GM19351 (cell line): Measurements from ENCODE around the gene TMEM273.
"Not testable (repeated sequence)": the region's sequence is repeated elsewhere in the genome, so short reads cannot be mapped to it uniquely, and the experiment has no call there.

Source experiments
- ATAC-seq: cut with Tn5 transposase; IDR thresholded peaks from one replicate; pipeline ENCODE4 v1.9.1; 2021; ENCODE audit warnings: mild to moderate bottlenecking, moderate library complexity; ENCODE audit not compliant: unreplicated experiment

The TMEM273 gene

DNA sequence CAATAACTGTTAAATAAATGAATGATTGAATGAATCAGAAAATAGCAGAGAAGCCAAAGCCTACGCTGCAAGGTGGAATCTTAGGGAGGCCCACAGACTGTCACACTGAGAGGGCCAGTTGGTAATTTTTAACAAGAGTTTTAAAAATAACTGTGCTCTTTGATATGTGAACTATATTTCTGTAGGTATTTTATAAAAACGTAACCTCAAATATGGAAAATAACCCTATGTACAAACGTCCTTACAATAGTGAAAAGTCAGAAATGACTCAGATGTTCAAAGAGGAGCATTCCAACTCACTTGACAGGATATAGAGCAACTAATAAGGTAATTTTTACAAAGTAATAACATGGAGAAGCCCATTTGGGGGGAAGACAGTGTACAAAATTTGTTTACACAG lies 18.9 kb upstream of the TMEM273 start:
- ATAC-seq, result no peak

DNA sequence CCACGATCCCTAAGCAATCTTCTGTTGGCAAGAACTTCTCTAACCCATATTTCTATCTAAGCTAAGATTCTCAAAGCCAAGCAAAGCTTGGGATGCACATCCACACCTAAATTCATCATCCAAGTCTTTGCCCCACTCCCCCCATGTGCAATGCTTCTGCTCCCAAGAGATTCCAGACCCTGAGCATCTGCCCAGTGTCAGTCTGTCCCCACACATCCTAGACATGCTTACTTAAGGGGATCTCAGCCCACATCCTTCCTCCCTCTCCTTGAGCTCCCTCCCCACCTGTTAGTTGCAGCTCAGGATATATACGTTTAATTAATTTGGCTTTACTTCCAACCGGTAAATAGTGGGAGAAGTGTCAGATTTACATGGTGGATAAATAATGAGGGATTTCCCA lies 17.0 kb upstream of the TMEM273 start:
- ATAC-seq, result no peak

DNA sequence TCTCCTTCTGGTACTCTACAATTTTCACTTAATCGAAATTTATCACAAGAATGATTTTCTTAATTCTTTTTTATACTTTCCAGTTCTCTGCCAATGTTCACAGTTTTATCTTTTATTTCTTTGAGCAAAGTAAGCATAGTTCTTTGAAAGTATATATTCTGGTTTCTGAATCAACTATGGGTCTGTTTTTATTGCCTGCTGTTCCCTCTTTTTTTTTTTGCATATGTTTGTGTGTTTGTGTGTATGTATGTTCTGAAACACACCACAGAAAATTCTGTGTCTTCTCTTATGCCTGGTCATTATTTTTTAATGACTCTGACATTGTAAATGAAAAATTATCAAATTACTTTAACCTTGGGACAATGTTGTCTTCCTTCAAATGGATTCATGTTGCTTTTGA lies 15.9 kb upstream of the TMEM273 start:
- ATAC-seq, result no peak

DNA sequence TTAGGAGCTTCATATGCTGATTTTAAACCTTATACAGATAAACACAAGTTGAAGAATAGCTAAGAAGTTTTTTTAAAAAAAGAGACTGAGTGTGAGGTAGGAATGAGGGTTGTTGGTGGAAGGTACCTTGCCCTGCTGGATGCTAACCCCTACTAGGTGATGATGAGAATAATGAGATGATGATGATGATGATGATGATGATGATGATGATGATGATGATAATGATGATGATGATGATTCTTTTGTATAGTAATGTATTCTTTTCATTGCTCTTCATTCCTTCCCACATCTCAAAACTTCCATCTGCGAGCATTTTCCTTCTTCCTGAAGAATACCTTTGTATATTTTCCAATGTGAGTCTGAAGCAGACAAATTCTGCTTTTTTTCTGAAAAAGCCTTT lies 14.1 kb upstream of the TMEM273 start:
- ATAC-seq, result no peak

DNA sequence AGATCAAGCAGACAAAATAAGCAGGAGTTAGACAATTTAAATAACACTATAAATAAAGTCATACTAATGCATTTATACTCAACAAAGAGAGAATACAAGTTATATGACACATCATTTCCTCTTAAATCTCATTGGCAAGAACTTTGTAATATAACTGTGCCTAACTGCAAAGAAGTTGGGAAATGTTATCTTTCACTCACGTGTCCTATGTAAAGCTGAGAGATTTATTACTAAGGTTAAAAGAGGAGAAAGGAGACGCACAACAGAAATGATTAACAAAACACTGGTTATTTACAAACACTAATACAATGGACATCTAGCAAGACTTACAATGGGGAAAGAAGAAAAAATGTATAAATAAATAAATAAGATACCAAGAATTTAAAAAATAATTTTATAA lies 12.7 kb upstream of the TMEM273 start:
- no peak for ATAC-seq

DNA sequence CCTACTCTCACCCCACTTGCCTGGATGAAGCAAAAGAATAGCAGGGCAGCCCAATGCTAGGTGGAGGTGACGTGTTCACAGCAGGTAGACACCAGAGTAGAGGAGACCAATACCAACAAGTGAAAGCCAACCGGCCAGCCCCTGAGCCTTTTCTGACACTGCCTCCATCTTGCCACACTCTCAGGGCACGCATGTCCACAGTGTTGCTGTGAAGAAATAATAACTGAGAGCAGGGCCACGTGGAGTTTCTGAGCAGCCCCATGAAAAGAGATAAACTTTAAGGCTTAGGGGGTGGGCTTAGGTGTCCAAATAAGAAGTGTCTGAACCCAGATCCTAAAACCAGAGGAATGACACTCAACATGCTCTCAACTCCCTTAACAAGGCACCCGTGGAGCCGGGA lies 9.0 kb upstream of the TMEM273 start:
- no peak for ATAC-seq

DNA sequence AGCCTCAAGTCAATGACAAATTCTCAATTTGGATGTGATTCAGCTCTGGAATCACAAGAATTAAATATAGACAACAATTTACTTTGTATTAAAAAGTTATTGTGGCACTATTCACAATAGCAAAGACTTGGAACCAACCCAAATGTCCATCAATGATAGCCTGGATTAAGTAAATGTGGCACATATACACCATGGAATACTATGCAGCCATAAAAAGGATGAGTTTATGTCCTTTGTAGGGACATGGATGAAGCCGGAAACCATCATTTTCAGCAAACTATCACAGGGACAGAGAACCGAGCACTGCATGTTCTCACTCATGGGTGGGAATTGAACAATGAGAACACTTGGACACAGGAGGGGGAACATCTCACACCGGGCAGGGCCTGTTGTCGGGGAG lies 7.7 kb upstream of the TMEM273 start:
- ATAC-seq, result not testable (repeated sequence)

DNA sequence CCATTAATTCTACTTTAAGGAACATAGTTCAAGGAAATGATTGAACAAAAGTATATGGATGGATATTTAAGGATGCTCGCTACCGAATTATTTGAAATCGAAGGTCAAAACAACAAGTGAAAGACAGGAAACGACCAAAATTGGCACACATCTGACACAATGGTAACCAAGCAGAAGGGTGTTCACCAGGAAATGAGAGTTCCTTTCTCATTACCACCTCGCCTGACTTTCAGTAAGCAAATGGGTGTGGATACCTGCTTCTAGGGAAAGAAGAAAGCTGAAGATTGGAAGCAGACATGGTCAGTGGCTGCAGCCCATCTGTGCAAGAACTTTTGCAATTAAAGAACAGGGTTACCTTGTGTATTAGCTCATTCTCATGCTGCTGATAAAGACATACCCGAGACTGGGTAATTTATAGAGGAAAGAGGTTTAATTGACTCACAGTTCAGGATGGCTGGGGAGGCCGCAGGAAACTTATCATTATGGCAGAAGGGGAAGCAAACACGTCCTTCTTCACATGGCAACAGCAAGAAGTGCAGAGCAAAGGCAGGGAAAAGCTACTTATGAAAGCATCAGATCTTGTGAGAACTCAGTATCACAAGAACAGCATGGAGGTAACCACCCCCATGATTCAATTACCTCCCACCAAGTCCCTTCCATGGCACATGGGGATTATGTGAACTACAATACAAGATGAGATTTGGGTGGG lies 6.2 kb upstream of the TMEM273 start:
- ATAC-seq, result no peak

DNA sequence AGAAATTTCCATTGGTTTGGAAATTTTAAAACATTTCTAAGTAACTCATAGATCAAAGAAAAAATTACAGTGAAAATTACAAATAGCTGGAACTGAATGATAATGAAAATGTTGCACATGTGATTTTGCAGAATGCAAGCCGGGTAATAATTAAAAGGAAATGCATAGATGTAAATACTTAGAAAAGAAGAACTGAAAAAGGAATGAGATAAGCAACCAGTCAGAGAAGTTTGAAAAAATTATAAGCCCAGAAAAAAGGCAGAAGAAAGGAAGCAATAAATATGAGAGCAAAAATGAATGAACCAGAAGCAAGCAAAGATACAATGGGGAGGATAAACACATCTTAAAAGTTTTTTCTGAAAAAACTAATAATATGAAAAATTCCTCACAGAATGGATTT lies 3.2 kb upstream of the TMEM273 start:
- ATAC-seq, result no peak

DNA sequence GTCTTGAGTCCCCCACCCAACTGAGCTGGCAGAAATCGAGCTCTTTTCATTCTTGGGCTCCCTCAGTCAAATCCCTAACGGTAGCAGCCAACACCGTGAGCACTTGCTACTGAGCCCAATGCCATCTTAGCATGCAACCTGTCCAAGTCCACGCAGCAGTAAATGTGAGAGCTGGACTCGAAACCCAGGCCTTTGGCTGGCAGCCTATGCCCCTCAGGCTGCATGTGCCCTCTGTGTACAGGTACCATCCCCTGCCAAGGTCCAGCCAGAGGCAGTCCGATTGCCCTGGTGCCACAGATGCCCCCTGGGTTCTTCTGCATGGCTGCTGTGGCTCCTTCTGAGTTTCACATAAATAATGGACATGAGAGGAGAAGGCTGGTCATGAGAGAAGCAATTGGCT lies 1.2 kb upstream of the TMEM273 start:
- no peak for ATAC-seq

DNA sequence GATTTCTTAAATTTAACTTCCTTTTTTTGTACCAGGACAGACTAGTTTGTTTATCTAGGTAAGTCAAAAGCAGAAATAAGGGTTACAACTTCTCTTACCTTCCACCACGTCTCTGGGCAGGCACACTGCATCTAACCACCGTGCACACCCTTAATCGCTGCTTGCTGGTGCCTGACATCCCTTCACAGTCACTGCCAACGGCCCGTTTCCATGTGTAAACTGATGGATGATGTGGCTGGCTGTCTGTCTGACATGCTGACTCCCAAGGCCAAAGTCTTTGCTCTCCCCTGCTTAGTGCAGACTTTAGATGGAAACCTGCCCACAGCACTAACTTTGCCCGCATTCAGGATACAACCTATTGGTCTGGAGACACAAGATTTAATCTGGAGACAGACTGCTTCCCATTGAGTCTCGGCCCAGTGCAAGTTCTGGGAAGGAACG lies 1.1 kb downstream of the TMEM273 start:
- ATAC-seq, result no peak

DNA sequence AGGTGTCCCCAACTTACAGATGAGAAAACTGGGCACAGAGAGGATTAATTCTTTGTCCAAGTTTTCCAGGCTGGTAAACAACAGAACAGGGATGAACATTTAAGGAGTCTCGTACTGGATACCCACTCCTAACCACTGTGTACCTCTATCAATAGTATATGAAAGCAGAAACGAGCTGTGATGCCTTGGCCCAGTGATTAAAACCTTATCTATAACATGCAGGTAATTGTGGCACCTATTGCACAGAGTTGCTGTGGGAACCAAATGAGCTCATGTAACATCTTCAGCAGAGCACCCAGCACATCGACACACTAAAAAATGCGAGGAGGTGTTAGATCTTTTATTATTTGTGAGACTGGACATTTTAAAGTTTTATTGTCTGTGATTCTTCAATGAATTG lies 1.6 kb downstream of the TMEM273 start:
- ATAC-seq, result no peak

DNA sequence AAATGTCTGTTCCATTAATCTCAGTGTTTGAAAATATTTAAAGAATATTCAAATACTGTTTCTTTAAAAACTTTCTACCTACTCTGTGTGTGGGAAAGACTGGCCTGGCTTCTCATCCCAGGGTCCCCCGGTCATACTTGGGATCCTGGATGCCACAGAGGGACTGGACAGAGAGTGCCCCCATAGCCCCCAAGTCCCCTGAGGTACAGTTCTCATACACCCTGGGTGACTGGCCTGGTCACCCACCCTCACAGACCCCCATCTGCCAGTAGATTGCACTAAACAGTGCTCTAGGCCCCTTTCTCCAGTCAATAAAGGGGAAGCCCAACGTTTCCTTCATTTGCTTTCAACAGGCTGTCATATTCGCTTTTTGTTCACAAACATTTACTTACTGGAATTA lies 3.0 kb downstream of the TMEM273 start:
- no peak for ATAC-seq

DNA sequence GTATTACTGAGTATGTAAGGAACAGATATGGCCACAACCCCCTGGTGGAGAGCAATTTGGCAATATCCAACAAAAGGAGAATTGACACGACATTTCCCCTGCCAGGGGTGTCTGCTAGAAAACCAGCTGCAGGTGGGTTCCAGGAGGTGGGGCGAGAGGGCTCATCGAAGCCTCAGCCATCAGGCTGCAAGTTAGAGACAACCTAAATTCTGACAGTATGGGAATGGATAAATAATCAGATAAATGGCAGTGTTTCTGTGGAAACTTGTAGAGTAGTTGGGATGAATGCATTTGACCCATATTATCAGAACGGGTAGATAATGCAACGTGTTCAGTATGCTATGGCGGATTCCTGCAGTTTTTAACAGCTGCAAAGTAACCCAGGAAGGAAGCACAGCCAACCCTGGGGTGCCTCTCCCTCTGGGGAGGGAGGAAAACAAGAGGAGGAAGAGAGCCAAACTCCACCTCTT lies 3.5 kb downstream of the TMEM273 start:
- ATAC-seq, result no peak

DNA sequence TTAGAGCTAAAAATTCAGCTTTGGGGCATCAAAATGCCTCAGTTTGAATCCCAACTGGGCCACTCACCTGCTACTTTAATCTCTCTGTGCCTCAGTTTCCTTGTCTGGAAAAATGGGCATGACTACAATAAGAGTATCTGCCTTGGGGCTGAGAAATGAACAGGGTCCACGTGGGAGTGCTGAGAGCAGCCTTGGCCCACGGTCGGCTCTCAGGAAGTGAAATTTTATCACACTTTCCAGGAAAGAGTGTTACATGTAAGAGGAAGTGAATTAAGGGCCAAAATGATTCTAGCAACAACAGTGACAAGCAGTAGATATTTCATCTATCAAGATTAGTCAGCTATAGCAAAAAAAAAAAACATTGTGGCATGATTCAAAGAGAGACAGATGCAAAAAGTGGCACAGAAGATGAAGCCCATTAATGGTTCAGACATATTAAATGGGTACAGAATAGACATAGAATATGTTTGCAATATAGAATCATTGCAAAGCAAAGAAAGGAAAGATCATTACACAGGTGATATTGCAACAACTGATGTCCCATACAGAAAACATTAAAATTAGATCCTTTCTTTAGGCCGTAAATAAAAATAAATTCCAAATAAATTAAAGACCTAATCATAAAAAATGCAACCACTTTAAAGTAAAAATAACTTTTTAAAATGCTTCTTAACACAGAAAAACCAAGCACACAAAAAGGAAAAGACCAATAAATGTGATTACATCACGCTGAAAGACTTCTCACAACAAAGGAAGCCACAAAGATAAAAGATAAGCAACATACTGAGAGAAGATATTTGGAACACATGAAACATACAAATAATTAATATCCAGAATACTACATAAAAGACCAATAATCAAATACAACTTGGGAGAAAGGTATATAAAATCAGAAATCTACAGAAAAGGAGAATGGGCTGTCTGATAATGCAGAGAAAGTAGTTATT lies 4.3 kb downstream of the TMEM273 start:
- no peak for ATAC-seq

DNA sequence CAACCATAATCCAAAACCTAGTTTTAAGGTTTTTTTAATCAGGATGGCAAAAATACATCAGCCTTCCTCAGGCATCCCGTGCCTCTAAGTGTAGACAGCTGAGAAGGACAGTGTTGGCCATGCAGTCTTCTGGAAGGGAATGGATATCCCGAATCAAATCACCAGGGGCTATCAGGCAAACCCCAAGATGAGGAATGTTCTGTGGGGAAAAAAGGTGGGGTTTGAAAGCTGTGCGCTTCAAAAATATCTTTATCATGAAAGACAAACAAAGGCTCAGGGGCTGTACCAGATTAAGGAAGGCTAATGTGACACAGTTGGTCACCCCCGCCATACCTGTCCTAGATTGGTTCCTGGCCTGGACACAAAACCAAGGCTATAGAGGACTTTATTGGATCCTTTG lies 5.4 kb downstream of the TMEM273 start:
- ATAC-seq, result no peak

DNA sequence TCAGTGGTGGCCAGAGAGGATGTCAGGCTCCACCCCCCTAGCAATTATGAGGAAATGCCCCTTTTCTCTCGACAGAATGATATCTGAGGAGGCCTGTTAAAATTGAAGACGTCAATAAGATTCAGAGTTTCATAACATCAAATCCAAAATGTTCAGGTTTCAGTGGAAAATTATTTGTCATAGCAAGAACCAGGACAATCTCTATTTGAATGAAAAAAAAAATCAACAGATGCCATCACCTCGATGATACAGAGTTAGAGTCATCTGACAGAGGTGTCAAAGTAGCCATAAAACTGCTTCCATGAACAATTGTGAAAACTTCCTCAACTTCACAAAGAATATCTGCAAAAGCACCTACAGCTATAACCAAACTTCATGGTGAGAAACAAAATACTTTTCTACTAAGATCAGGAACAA lies 7.7 kb downstream of the TMEM273 start:
- ATAC-seq, result peak; percentile 29

DNA sequence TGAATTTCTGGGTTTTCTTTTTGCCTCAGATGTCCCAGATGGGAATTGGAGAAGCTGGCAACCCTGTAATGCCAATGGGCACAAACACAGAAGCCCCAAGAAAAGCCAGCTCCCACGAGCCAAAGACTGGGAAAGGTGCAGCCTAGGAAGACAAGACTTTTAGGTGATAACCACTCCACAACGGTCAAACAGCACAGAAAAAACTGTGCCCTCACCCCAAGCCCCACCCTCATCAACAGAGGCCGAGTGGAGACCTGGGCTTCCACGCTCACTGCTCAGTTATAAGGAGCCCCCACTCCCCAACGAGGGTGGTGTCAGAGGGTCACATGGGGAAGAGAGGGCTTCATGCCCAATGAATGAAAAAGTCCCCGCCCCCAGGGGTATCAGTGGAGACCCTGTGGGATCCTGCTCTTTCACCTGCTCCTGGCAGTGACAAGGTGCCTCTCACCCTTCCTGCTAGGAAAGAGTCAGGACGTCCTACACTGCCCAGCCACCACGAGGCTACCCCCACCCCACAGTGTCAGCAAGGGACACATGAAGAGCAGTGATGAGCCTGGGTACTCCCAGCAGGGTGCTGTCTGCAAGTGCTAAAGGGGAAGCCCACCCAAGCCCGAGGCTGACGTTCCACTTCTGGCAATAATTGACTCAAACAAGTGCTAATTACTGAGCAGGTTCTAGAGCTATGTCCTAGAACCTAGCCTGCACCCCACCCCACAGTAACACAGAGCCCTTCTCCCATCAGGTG lies 8.3 kb downstream of the TMEM273 start:
- ATAC-seq, result peak; percentile 1

DNA sequence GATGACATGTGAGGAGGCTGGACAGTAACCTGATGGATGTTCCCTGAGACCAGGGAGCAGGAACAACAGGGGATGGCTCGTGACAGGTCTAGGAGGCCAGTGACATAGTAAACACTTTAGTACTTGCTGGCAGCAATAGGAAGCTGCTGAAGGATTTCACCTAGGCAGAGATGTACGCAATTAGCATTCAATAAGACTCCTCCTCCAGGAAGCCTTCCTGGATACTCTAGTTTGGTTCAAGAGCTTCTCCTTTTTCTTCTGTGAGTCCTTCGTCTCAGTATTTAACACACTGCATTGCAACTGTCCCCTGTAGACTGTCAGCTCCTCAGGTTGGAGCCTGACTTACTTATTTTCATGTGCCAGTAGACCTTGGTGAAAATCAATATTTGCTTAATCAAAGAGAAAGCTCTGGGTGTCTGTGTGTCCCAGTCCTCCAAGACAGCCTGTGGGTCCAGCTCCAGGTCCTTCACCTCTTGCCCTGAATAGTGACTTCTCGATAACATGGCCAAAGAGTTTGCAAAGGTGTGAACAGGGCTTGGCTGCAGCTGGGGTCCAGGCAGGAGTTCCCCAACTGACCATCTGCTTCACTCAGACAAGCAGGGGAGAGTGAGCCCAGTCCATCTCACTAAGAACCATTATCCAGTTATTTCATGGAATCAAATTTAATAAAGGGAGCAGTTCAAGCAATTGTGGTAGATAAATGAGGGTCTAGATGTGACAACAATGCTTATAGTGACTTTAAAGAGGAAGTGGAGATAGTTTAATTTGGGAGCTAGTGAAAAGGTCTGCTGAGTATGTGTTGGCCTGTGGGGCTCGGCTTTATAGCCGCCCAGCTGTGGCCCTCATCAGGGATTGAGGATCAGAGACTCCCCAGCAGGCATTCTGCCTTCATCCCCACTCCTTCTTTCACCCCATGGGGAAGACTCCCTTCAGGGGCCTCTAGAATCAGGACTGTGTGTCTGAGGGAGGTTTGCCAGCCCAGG lies 9.4 kb downstream of the TMEM273 start:
- ATAC-seq, result no peak
